H1 (cell line): ENCODE measurements around the gene GPR25.

ENCODE experiments used
- BRCA1 ChIP-seq: IDR thresholded peaks from 2 replicates; pipeline ENCODE4 v1.6.1; 2012; ENCODE audit warnings: low read depth, low read length, improper control_type of control experiment
- EP300 ChIP-seq, 2 experiments: IDR thresholded peaks; 1 replicate in 1 of 2; 2 replicates in 1 of 2; pipeline ENCODE4 v1.6.1; 2011 to 2012; ENCODE audit warnings: low read depth in 2 of 2, low read length in 2 of 2, mild to moderate bottlenecking in 2 of 2, borderline replicate concordance in 1 of 2, inconsistent platforms in 1 of 2, moderate library complexity in 1 of 2
- FOSL1 ChIP-seq: IDR thresholded peaks from 2 replicates; pipeline ENCODE4 v1.6.1; 2011; ENCODE audit warnings: mild to moderate bottlenecking, low read depth, low read length, moderate library complexity; ENCODE audit not compliant: insufficient read depth
- GABPA ChIP-seq: IDR thresholded peaks from 2 replicates; pipeline ENCODE4 v1.6.1; 2011; ENCODE audit warnings: mild to moderate bottlenecking, low read length, moderate library complexity, borderline replicate concordance; ENCODE audit not compliant: insufficient read depth
- POLR2A ChIP-seq, 2 experiments: IDR thresholded peaks; 1 replicate in 1 of 2; 2 replicates in 1 of 2; pipeline ENCODE4 v1.6.1; 2011; ENCODE audit warnings: low read depth in 2 of 2, low read length in 2 of 2, mild to moderate bottlenecking in 2 of 2; ENCODE audit errors: control extremely low read depth in 1 of 2
- POLR2AphosphoS5 ChIP-seq: IDR thresholded peaks from 2 replicates; pipeline ENCODE4 v1.6.1; 2011; ENCODE audit warnings: low read depth, low read length
- TAF1 ChIP-seq: IDR thresholded peaks from 2 replicates; pipeline ENCODE4 v1.6.1; 2011; ENCODE audit warnings: mild to moderate bottlenecking, low read depth, low read length
- TEAD4 ChIP-seq: IDR thresholded peaks from 2 replicates; pipeline ENCODE4 v1.6.1; 2012; ENCODE audit warnings: low read depth, low read length, inconsistent platforms, mixed read lengths
- TF ChIP-seq, protein P1 (sequence below), 3 experiments: IDR thresholded peaks; 1 replicate in 2 of 3; 2 replicates in 1 of 3; pipeline versions ENCODE4 v1.5.1 to v1.6.1; 2011; ENCODE audit warnings: low read length in 3 of 3, mild to moderate bottlenecking in 3 of 3, inconsistent platforms in 2 of 3, low read depth in 1 of 3, moderate library complexity in 1 of 3; ENCODE audit not compliant: insufficient read depth in 1 of 3; ENCODE audit errors: control extremely low read depth in 1 of 3
- TF ChIP-seq, protein P2 (sequence below): IDR thresholded peaks from 2 replicates; pipeline ENCODE4 v1.6.1; 2011; ENCODE audit warnings: low read depth, mild to moderate bottlenecking, low read length; ENCODE audit not compliant: insufficient read depth

DNA sequence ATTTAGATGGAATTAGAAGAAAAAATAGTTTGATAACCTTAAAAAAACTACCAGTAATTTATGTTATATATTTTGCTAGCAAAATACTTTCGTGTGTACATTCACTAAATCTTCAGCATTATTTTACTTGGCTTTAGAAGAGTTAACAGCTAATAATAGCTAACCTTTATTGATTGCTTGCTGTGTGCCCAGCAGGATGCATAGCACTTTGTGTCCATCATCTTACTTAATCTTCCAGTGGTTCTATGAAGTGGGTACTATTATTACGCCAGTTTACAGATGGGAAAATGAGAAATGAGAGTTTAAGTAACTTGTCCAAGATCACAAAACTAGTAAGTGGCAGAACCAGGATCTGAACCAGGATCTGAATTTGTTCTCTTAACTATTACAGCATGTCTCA lies 41.7 kb upstream of the GPR25 start:
- TF ChIP-seq, protein P1, sequence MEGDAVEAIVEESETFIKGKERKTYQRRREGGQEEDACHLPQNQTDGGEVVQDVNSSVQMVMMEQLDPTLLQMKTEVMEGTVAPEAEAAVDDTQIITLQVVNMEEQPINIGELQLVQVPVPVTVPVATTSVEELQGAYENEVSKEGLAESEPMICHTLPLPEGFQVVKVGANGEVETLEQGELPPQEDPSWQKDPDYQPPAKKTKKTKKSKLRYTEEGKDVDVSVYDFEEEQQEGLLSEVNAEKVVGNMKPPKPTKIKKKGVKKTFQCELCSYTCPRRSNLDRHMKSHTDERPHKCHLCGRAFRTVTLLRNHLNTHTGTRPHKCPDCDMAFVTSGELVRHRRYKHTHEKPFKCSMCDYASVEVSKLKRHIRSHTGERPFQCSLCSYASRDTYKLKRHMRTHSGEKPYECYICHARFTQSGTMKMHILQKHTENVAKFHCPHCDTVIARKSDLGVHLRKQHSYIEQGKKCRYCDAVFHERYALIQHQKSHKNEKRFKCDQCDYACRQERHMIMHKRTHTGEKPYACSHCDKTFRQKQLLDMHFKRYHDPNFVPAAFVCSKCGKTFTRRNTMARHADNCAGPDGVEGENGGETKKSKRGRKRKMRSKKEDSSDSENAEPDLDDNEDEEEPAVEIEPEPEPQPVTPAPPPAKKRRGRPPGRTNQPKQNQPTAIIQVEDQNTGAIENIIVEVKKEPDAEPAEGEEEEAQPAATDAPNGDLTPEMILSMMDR (IDR thresholded peaks at IDR 0.05; ENCODE audit: control extremely low read depth in 1 of 3, insufficient read depth in 1 of 3, low read depth in 1 of 3, low read length in 3 of 3) = no peak
- TF ChIP-seq FOSL1 (no peak), TAF1 (no peak), POLR2AphosphoS5 (no peak), BRCA1 (no peak), TEAD4 (no peak), GABPA (no peak), POLR2A (IDR thresholded peaks at IDR 0.05; ENCODE audit: control extremely low read depth in 1 of 2, low read depth in 2 of 2, low read length in 2 of 2) (no peak), EP300 (IDR thresholded peaks at IDR 0.05; ENCODE audit: borderline replicate concordance in 1 of 2, low read depth in 2 of 2, low read length in 2 of 2) (no peak)
- TF ChIP-seq, protein P2, sequence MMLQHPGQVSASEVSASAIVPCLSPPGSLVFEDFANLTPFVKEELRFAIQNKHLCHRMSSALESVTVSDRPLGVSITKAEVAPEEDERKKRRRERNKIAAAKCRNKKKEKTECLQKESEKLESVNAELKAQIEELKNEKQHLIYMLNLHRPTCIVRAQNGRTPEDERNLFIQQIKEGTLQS = no peak
